ENCODE data around the gene BAIAP2. TPM values are rescaled to one million over a fixed set of nuclear protein-coding genes. Genes with fewer than 3 reads are reported as not detected.

BAIAP2 gene
- total and polyA plus RNA-seq, 2 donors (not counting 3 experiments of a cell fraction or from before 2014, with no cell fraction given): 12.3 to 18.6 TPM

DNA sequence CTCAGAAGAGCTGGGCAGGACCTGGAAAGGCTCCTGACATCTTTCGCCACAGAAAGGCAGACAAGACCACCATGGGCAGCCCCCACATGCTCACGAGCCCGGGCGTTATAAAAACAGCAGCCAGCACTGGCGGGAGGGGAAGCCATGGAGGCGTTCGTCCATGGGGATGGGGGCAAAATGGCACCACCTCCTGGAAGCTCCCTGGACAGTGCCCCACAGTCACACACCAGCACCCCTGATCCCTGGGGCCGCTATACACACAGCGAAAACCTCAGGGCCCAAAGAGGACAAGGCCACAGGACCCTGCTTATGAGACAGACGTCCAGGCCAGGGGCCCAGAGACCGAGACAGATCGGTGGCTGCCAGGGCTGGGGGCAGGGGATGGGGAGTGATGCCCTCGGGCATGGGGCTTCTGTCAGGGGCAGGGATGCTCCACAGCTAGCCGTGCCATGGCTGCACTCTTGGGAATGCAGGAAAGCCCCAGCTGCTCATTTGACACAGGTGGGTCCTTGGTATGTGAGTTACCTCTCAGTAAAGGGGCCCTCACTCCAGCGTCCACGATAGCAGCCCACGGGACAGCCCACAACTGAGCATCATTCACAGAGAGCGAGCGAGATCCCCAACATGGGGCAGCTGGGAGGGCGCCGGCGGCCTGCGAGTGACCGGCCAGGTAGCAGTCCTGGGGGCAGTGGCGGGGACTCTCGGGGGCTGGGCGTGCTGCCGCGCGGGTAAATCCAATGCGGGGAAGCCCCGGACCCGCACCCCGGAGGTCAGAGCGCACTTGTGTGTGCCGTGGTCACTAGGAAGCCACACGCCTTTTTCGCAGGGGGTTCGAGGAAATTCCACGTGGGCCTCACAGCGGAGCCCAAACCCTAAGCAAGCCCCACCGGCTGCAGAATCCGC is 124.0 kb downstream of the BAIAP2 start:
- TF ChIP-seq POLR2A (IDR thresholded peaks at IDR 0.05; ENCODE audit: low read depth, low read length): no peak
- no peak for TF ChIP-seq EZH2 (IDR thresholded peaks at IDR 0.05; ENCODE audit: borderline replicate concordance, low read depth, low read length, severe bottlenecking)
- TF ChIP-seq, protein P1, sequence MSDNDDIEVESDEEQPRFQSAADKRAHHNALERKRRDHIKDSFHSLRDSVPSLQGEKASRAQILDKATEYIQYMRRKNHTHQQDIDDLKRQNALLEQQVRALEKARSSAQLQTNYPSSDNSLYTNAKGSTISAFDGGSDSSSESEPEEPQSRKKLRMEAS (IDR thresholded peaks at IDR 0.05; ENCODE audit: insufficient read depth, insufficient read length): no peak
- no peak for TF ChIP-seq GATA2 (IDR thresholded peaks at IDR 0.05; ENCODE audit: insufficient read depth, insufficient read length, low read depth, low read length)
- Histone ChIP-seq H3K36me3 (ENCODE audit: control insufficient read depth in 2 of 2, extremely low read depth in 1 of 2, insufficient read depth in 2 of 2, low read length in 2 of 2) (no peaks in the 10 kb centered on the region), H3K9me1 (replicated peaks; ENCODE audit: control insufficient read depth, extremely low read depth, insufficient read depth, low read length) (no peaks in the 10 kb centered on the region), H4K20me1 (replicated peaks; ENCODE audit: control insufficient read depth, extremely low read depth, insufficient read depth, low read length) (no peaks in the 10 kb centered on the region), H3K27ac (ENCODE audit: insufficient read depth, low read depth, low read length) (no peak overlapping the region), H3K9ac (replicated peaks; ENCODE audit: extremely low read depth, insufficient read depth, low read length) (no peak overlapping the region), H3K4me2 (ENCODE audit: insufficient read depth, low read length) (no peak overlapping the region), H2AFZ (ENCODE audit: low read depth, low read length) (no peak overlapping the region), H3K9me3 (replicated peaks; ENCODE audit: control insufficient read depth, insufficient read depth, low read length) (no peaks in the 10 kb centered on the region), H3K4me3 (replicated peaks in 1 of 3; ENCODE audit: insufficient read depth in 1 of 3, low read depth in 1 of 3, low read length in 3 of 3) (no peak overlapping the region), H3K79me2 (ENCODE audit: control insufficient read depth, insufficient read depth, low read length) (no peaks in the 10 kb centered on the region), H3K27me3 (ENCODE audit: control insufficient read depth in 2 of 2, insufficient read depth in 2 of 2, low read length in 2 of 2) (no peaks in the 10 kb centered on the region), H3K4me1 (ENCODE audit: control insufficient read depth, extremely low read depth, insufficient read depth, low read length) (peaks cover 4% of the 10 kb centered on the region)
- dilution Hi-C loops (cut with MboI; ENCODE audit: extremely low pct_ligation_motif_present, low sequenced_read_pairs): no loop called here
- ChIA-PET CTCF (interaction anchor here (1.0 kb wide), 1 partner anchor 16 kb away, joined by 3 read pairs; no protein-coding TSS in a partner anchor), POLR2A (no interaction called here)
- DNase-seq (ENCODE audit: low read depth, low spot score) (no peak), FAIRE-seq (no peak)
- BruUV-seq (replicated peaks): no TSS peak
- intact Hi-C loops (cut with micrococcal nuclease): no loop called here

DNA sequence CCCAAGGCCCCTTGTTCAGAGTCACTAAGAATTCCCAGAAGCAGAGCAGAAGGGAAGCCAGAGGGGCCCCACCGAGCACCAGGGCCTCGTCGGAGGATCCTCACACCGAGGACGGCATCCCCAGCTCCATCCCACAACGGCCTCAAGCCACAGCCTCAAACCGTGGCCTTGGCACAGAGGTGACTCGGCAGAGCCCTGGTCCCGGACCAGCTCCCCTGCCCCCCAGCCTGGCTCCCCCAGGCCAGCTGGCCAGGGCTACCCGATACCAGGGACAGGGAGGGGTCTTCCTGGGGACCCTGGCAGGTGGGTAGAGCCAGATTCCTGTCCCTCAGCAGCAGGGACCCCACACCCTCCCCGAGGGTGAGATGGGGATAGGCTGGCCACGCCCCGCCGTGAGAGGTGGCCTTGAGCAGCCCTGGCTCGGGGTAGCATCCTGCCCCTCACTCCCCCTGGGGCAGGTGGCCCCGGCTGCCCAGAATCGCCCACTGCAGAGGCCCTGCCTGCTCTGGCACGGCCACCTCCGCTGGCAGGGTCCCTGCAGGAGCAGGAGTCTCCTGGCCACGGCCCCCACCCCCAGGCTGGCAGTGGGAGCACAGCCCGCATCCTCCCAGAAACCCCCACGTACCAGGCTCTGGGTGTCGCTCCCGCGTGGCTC is 124.8 kb downstream of the BAIAP2 start:
- no peaks in the 10 kb centered on the region for H3K27me3 ChIP-seq (ENCODE audit: control insufficient read depth in 2 of 2, insufficient read depth in 2 of 2, low read length in 2 of 2)
- H3K4me3 ChIP-seq (replicated peaks in 1 of 3; ENCODE audit: insufficient read depth in 1 of 3, low read depth in 1 of 3, low read length in 3 of 3): peak overlapping the region in 2 of 3 experiments; percentile 10 to 24
- CTCF ChIA-PET: no interaction called here
- no peak overlapping the region for H3K27ac ChIP-seq (ENCODE audit: insufficient read depth, low read depth, low read length)
- DNase-seq (ENCODE audit: low read depth, low spot score) (no peak), FAIRE-seq (no peak)
- no peaks in the 10 kb centered on the region for H3K79me2 ChIP-seq (ENCODE audit: control insufficient read depth, insufficient read depth, low read length)
- intact Hi-C loops (cut with micrococcal nuclease) (no loop called here), dilution Hi-C loops (cut with MboI; ENCODE audit: extremely low pct_ligation_motif_present, low sequenced_read_pairs) (no loop called here)
- H3K9ac ChIP-seq (replicated peaks; ENCODE audit: extremely low read depth, insufficient read depth, low read length): peak overlapping the region; percentile 8
- BruUV-seq (replicated peaks): no TSS peak
- POLR2A ChIA-PET: no interaction called here
- H2AFZ ChIP-seq (ENCODE audit: low read depth, low read length): peak overlapping the region; percentile 60
- peaks cover 4% of the 10 kb centered on the region for H3K4me1 ChIP-seq (ENCODE audit: control insufficient read depth, extremely low read depth, insufficient read depth, low read length)
- H3K9me1 ChIP-seq (replicated peaks; ENCODE audit: control insufficient read depth, extremely low read depth, insufficient read depth, low read length): no peaks in the 10 kb centered on the region
- no peak for TF ChIP-seq MYC (IDR thresholded peaks at IDR 0.05; ENCODE audit: low read depth, low read length)
- TF ChIP-seq POLR2AphosphoS5 (IDR thresholded peaks at IDR 0.05; ENCODE audit: insufficient read depth, low read depth, low read length): no peak
- no peak for TF ChIP-seq FOS (IDR thresholded peaks at IDR 0.05; ENCODE audit: borderline replicate concordance, insufficient read depth, low read length)
- TF ChIP-seq GATA2 (IDR thresholded peaks at IDR 0.05; ENCODE audit: insufficient read depth, insufficient read length, low read depth, low read length): no peak
- no peak for TF ChIP-seq JUN (IDR thresholded peaks at IDR 0.05; ENCODE audit: borderline replicate concordance, insufficient read depth, insufficient read length, low read depth)
- TF ChIP-seq, protein P2, sequence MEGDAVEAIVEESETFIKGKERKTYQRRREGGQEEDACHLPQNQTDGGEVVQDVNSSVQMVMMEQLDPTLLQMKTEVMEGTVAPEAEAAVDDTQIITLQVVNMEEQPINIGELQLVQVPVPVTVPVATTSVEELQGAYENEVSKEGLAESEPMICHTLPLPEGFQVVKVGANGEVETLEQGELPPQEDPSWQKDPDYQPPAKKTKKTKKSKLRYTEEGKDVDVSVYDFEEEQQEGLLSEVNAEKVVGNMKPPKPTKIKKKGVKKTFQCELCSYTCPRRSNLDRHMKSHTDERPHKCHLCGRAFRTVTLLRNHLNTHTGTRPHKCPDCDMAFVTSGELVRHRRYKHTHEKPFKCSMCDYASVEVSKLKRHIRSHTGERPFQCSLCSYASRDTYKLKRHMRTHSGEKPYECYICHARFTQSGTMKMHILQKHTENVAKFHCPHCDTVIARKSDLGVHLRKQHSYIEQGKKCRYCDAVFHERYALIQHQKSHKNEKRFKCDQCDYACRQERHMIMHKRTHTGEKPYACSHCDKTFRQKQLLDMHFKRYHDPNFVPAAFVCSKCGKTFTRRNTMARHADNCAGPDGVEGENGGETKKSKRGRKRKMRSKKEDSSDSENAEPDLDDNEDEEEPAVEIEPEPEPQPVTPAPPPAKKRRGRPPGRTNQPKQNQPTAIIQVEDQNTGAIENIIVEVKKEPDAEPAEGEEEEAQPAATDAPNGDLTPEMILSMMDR (IDR thresholded peaks at IDR 0.05; ENCODE audit: extremely low read depth in 1 of 2, insufficient read depth in 1 of 2, low read depth in 1 of 2, low read length in 2 of 2): no peak
- TF ChIP-seq POLR2A (IDR thresholded peaks at IDR 0.05; ENCODE audit: low read depth, low read length): no peak
- TF ChIP-seq, protein P1 (IDR thresholded peaks at IDR 0.05; ENCODE audit: insufficient read depth, insufficient read length): no peak
- TF ChIP-seq EZH2 (IDR thresholded peaks at IDR 0.05; ENCODE audit: borderline replicate concordance, low read depth, low read length, severe bottlenecking): no peak
- no peaks in the 10 kb centered on the region for H4K20me1 ChIP-seq (replicated peaks; ENCODE audit: control insufficient read depth, extremely low read depth, insufficient read depth, low read length)
- no peak overlapping the region for H3K4me2 ChIP-seq (ENCODE audit: insufficient read depth, low read length)
- no peaks in the 10 kb centered on the region for H3K9me3 ChIP-seq (replicated peaks; ENCODE audit: control insufficient read depth, insufficient read depth, low read length)
- no peaks in the 10 kb centered on the region for H3K36me3 ChIP-seq (ENCODE audit: control insufficient read depth in 2 of 2, extremely low read depth in 1 of 2, insufficient read depth in 2 of 2, low read length in 2 of 2)

Measured in endothelial cell of umbilical vein (primary cell).